Measurements from ENCODE around the gene MIF4GD. TPM values are rescaled to one million over a fixed set of nuclear protein-coding genes. Genes with fewer than 3 reads are reported as not detected.
"Not testable (repeated sequence)": the region's sequence is repeated elsewhere in the genome, so short reads cannot be mapped to it uniquely, and the experiment has no call there.

The MIF4GD gene
- total and polyA plus RNA-seq, 2 of the 4 experiments (the other 2 are of a cell fraction): 4.1 to 6.9 TPM

- no peak for TF ChIP-seq MAZ (IDR thresholded peaks at IDR 0.05; ENCODE audit: borderline replicate concordance, low read depth, low read length)
- no peak for TF ChIP-seq POLR2A (IDR thresholded peaks at IDR 0.05; ENCODE audit: low read depth, low read length)
Observed at GRCh38 chr17:75295201-75296158, 24.4 kb upstream of the MIF4GD start (continued).

DNA sequence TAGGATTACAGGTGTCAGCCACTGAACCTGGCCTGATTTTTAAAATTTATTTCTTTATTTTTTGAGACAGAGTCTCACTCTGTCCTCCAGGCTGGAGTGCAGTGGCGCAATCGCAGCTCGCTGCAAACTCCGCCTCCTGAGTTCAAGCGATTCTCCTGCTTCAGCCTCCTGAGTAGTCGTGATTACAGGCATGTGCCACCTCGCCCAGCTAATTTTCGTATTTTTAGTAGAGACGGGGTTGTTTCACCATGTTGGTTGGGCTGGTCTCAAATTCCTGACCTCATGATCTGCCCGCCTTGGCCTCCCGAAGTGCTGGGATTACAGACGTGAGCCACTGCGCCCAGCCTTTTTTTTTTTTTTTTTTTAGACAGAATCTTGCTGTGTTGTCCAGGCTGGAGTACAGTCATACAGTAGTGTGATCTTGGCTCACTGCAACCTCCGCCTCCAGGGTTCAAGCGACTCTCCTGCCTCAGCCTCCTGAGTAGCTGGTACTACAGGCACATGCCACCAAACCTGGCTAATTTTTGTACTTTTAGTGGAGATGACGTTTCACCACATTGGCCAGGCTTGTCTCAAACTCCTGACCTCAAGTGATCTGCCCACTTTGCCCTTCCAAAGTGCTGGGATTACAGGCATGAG is 21.9 kb upstream of the MIF4GD start:
- H4K8ac ChIP-seq (ENCODE audit: low read depth in 2 of 2, low read length in 2 of 2); CTCF ChIA-PET; ATAC-seq (ENCODE audit: low read depth); dilution Hi-C loops (cut with HindIII; ENCODE audit: low sequenced_read_pairs, unreplicated experiment); H3K4me2 ChIP-seq (ENCODE audit: low read depth, low read length); H3K9me1 ChIP-seq (ENCODE audit: insufficient read depth, low read length); H3K27me3 ChIP-seq (ENCODE audit: control insufficient read depth, insufficient read depth, low read length); H2BK5ac ChIP-seq (ENCODE audit: low read depth, low read length, poor library complexity, severe bottlenecking); H4K91ac ChIP-seq (ENCODE audit: insufficient read depth, low read depth, low read length); H3K79me1 ChIP-seq (ENCODE audit: low read depth in 1 of 2, low read length in 2 of 2); H3K9me3 ChIP-seq (ENCODE audit: control insufficient read depth, insufficient read depth, low read length); H3K36me3 ChIP-seq (ENCODE audit: control insufficient read depth, insufficient read depth, low read length); DNase-seq; H3K4me3 ChIP-seq (ENCODE audit: insufficient read depth, low read depth, low read length); intact Hi-C loops (cut with micrococcal nuclease); H3K14ac ChIP-seq (replicated peaks; ENCODE audit: low read depth, low read length); H3K18ac ChIP-seq (ENCODE audit: low read depth, low read length); H3K9ac ChIP-seq (ENCODE audit: low read depth, low read length); H3K23ac ChIP-seq (ENCODE audit: low read depth, low read length); H3K4ac ChIP-seq (ENCODE audit: low read depth, low read length); H3K27ac ChIP-seq (ENCODE audit: insufficient read depth, low read length); H2BK120ac ChIP-seq (ENCODE audit: low read depth, low read length); H3K56ac ChIP-seq (ENCODE audit: extremely low read depth, insufficient read depth, low read length); H4K5ac ChIP-seq (ENCODE audit: low read depth, low read length); H4K20me1 ChIP-seq (ENCODE audit: insufficient read depth, low read length); H2AK5ac ChIP-seq (ENCODE audit: low read depth, low read length); H2BK15ac ChIP-seq (ENCODE audit: low read depth, low read length); H3K4me1 ChIP-seq (ENCODE audit: control insufficient read depth, insufficient read depth, low read length); BruUV-seq (replicated peaks); H2AFZ ChIP-seq (replicated peaks; ENCODE audit: low read length, poor library complexity); in situ Hi-C loops (cut with MboI; ENCODE audit: low sequenced_read_pairs); H2BK20ac ChIP-seq (ENCODE audit: low read depth, low read length); POLR2A ChIA-PET (ENCODE audit: unreplicated experiment); H2AK9ac ChIP-seq (replicated peaks; ENCODE audit: low read depth, low read length, poor library complexity): not testable (repeated sequence)
- no CpG with 5 or more reads among the region's 16 CpGs for WGBS, 2 experiments (ENCODE audit: extremely low coverage in 2 of 2, insufficient read length in 1 of 2)
- TF ChIP-seq CEBPB (IDR thresholded peaks at IDR 0.05; ENCODE audit: low read depth, low read length): peak; percentile 16; the same call in 1 of the 2 replicates

Measured in IMR-90 (cell line).